NCI-H1048 (cell line): ENCODE data around the gene EP300.
A peak's percentile ranks its signal among the peaks of the same experiment; 100 is the strongest.
"Not testable (repeated sequence)": the region's sequence is repeated elsewhere in the genome, so short reads cannot be mapped to it uniquely, and the experiment has no call there.

Source experiments
- DNase-seq: peaks from one replicate; lab custom pipeline; 2025; lab: John Stamatoyannopoulos, UW

Gene EP300

DNA sequence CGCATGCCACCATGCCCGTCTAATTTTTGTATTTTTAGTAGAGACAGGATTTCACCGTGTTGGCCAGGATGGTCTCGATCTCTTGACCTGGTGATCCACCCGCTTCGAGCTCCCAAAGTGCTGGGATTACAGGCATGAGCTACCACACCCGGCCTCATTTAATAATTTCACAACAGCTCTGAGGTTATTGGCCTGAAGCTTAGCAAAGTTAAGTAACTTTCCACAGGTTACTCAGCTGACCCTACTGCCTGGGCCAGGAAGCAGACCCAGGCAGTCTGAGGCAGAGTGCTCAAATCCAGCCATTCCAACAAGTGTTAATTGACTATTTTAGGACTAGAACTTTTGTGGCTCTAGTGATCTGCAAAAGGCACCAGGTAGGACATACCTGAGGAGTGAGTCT is 60.5 kb downstream of the EP300 start:
- DNase-seq = no peak

GRCh38 chr22:41157083-41157482 is 64.7 kb downstream of the EP300 start:
- DNase-seq = no peak

DNA sequence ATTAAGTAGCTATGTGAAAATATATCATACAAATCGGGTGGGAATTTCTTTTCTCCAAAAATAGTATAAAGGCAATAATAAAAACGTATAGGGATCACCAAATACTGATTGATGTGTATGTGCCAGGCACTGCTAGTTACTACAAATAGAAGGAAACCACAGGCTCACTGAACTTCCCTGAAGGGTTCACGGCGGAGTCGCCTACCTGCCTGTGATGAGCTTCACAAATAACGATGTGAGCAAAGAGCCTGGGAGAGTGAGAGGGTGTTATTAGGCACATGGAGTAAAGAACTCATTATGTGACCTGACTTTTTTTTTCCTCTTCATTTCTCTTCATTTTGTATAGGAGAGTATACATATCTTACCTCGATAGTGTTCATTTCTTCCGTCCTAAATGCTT is 76.8 kb downstream of the EP300 start:
- DNase-seq = no peak

DNA sequence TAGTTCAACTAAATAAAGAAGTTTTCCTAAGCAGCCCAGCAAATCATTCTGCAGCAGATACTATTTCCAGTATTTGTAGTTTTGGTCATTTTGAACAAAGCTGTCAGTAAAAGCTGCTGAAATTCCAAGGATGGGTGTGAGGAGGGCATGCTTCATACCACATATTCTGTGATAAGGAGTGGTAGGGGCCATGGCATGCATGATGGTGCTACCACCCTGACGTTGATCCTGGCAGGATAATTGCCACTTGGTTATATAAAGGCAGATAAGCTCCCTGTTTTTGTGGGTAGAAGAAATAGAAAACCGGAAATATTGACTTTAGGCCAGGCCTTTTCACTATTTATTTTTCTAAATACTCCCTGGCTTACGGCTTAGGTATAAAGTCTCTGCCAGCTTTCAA is 79.6 kb downstream of the EP300 start:
- no peak for DNase-seq

- no peak for DNase-seq
Measured at GRCh38 chr22:41175546-41175945, 83.2 kb downstream of the EP300 start.

DNA sequence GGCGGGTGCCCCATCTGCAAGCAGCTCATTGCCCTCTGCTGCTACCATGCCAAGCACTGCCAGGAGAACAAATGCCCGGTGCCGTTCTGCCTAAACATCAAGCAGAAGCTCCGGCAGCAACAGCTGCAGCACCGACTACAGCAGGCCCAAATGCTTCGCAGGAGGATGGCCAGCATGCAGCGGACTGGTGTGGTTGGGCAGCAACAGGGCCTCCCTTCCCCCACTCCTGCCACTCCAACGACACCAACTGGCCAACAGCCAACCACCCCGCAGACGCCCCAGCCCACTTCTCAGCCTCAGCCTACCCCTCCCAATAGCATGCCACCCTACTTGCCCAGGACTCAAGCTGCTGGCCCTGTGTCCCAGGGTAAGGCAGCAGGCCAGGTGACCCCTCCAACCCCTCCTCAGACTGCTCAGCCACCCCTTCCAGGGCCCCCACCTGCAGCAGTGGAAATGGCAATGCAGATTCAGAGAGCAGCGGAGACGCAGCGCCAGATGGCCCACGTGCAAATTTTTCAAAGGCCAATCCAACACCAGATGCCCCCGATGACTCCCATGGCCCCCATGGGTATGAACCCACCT is 84.7 kb downstream of the EP300 start:
- DNase-seq = no peak

DNA sequence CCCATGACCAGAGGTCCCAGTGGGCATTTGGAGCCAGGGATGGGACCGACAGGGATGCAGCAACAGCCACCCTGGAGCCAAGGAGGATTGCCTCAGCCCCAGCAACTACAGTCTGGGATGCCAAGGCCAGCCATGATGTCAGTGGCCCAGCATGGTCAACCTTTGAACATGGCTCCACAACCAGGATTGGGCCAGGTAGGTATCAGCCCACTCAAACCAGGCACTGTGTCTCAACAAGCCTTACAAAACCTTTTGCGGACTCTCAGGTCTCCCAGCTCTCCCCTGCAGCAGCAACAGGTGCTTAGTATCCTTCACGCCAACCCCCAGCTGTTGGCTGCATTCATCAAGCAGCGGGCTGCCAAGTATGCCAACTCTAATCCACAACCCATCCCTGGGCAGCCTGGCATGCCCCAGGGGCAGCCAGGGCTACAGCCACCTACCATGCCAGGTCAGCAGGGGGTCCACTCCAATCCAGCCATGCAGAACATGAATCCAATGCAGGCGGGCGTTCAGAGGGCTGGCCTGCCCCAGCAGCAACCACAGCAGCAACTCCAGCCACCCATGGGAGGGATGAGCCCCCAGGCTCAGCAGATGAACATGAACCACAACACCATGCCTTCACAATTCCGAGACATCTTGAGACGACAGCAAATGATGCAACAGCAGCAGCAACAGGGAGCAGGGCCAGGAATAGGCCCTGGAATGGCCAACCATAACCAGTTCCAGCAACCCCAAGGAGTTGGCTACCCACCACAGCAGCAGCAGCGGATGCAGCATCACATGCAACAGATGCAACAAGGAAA is 85.4 kb downstream of the EP300 start:
- DNase-seq = no peak

- no peak for DNase-seq
Measured at GRCh38 chr22:41178425-41178975, 86.1 kb downstream of the EP300 start.

DNA sequence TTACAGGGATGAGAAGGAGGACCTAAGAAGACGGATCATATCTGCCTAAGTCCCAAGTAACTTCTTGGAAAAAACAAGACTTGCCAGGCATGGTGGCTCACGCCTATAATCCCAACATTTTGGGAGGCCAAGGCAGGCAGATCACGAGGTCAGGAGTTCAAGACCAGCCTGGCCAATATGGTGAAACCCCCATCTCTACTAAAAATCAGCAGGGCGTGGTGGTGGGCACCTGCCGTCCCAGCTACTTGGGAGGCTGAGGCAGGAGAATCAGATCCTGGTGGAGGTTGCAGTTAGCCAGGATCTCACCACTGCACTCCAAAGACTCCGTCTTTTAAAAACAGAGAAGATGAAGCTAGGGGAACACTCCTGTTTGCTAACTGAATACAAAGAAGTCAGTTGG is 88.0 kb downstream of the EP300 start:
- not testable (repeated sequence) for DNase-seq

DNA sequence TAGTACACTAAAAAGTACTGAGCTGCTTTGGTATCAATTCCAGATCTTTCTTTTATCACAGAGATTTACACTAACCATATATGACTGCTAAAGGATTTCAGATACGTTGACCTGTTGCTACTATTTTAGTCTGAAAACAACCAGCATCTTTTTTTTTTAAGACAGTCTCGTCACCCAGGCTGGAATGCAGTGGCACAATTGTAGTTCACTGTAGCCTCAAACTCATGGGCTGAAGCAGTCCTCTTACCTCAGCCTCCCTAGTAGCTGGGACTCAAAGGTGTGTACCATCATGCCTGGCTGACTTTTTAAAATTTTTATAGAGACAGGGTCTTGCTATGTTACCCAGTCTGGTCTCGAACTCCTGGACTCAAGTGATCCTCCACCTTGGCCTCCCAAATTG is 88.5 kb downstream of the EP300 start:
- DNase-seq = no peak

DNA sequence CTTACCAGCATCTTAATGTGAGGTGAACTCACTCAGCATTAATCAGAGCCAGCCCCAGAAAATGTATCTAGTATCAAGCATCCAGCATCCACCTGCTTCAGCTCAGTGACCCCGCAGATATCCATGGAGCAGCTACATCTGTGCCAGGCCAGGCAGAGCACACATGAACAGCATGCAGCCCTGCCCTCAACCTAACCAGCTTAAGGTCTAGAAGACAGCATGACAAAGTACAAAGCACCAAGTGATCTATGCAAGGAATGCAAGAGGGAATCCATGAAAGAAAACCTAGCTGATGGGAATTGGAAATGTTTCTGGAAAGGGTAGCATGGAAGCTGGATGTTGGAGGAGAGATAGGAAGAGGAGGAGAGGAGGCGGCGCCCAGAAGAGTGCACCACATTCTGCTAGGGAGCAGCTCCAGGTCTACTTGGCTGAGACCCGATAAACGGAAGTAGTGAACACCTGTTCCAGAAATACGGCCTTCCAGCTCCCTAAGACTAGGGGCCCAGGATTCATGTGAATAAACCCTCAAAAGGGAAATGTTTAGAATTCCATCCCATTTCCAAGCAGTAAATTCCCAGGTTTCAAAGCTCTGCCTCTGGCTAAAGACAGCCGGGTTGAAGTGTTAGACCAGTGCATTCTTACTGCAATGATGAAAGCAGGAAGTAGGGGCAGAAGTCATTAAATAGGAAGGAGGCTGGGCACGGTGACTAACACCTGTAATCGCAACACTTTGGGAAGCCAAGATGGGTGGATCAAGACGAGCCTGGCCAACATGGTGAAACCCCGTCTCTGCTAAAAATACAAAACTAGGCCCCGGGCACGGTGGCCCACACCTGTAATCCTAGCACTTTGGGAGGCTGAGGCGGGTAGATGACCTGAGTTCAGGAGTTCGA is 89.2 kb downstream of the EP300 start:
- DNase-seq = no peak

DNA sequence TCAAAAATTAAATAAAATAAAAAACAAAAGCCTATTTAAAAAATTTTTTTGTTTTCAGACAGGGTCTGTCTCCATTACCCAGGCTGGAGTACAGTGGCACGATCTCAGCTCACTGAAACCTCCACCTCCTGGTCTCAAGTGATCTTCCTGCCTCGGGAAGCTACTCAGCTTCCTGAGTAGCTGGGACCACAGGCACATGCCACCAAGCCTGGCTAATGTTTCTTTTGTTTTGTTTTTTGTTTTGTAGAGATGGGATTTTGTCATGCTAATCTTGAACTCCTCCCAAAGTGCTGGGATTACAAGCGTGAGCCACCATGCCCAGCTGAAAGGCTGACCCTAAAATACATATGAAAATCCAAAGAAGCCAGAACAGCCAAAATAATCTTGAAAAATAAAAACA is 92.3 kb downstream of the EP300 start:
- no peak for DNase-seq

- DNase-seq = no peak
Measured at GRCh38 chr22:41191467-41191866, 99.1 kb downstream of the EP300 start.

DNA sequence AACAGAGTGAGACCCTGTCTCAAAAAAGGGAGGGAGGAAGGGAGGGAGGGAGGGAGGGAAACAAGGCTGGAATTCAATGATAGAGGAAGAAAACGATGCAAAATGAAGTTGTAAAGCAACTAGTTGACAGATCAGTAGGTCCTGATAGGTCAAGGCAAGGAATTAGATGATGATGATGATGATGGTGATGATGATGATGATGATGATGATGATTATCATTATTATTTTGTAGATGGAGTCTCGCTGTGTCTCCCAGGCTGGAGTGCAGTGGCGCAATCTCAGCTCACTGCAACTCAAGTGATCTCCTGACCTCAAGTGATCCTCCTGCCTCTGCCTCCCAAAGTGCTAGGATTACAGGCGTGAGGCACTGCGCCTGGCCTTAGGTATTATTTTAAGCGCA is 101.4 kb downstream of the EP300 start:
- no peak for DNase-seq

DNA sequence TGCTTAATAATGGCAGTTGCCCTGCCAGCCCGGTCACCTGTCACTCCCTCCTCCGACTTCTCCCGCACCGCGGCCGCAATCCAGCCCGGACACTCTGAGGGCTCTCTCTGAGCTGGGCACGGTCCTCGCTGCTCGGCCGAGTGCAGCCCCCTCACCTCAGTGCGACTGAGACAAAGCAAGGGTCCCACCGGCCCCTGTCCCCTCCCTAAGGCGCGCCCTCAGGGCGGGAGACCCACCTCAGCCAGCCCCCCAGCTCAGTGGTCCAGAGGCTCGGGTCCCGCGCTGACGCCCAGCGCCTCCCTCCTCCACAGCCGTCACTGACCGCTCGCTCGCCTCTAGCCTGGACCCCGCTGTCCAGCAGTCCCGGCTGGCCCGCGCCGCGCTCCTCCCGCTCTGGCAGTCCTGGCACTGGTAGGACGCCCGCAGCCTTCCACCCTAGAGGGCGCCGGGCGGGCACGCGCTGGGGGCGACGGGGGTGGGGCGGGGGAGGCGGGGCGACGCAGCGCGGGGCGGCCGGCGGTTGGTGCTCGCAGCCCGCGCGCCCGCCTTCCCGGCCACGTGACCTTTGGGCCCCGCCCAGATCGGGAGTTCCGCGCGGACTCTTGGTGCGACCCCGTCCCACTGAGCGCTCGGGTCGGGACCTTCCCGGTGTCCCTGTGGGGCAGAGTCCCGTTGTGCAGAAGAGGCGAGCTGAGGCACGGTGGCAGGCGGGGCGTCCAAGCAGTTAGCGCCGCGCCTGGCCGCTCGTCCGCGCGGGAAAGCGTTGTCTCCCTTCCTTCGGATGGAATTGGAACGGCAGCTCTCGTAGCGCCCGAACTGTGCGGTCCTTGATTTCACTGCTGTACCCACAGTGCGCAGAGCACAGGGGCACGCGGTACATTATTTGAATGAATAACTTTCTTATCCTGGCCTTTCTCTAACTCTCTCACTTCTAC is 104.9 kb downstream of the EP300 start:
- peak; percentile 22 for DNase-seq

DNA sequence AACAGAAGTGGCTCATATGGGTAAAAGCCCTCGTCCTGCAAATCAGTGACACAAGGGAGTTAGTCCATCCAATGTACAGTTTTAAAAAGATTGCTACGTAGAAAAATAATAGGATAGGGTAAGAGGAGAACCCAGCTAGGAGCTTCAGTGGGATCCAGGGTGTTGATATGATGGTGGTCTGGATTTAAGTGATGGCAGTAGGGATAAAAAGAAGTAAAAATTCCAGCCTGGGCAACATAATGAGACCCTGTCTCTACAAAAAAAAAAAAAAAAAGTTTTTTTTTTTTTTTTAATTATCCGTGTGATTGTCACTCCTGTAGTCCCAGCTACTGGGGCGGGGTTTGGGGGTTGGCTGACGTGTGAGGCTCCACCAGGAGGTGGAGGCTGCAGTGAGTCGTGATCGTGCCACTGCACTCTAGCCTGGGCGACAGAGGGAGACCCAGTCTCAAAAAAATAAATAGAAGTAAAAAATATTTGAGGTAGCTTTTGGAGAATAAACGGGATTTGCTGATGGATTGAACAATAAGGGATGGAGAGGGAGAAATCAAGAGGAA is 105.7 kb downstream of the EP300 start:
- no peak for DNase-seq

DNA sequence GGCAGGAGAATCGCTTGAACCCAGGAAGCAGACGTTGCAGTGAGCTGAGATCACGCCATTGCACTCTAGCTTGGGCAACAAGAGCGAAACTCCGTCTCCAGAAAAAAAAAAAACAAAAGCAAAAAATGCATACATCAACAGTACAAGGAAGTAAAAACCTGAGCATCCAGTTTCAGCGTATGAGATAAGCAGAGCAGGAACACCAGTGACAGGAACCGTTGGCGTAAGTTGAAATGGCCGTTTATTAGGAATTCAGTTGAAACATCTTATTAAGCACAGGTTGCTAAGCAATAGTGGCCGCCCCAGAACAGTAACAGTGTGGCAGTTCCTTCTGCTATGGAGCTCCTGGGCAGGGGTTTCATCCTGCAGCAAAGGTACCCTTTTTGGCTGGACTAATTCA is 108.7 kb downstream of the EP300 start:
- no peak for DNase-seq

DNA sequence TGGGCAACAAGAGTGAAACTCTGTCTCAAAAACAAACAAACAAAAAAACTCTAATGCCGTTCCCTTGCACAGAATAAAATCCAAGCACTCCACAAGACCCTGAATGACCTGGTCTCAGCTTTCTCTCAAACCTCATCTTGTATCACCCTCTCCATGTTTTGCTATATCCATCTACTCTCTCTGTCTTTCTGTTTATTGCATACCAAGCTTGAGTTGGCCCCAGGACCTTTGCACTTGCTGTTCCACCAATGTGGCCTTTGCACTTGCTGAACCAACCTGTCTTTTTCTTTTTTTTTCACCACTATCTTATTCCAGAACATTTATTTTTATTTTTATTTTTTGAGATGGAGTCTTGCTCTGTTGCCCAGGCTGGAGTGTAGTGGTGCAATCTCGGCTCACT is 110.7 kb downstream of the EP300 start:
- DNase-seq = no peak

- DNase-seq = no peak
Measured at GRCh38 chr22:41204066-41204465, 111.7 kb downstream of the EP300 start.

DNA sequence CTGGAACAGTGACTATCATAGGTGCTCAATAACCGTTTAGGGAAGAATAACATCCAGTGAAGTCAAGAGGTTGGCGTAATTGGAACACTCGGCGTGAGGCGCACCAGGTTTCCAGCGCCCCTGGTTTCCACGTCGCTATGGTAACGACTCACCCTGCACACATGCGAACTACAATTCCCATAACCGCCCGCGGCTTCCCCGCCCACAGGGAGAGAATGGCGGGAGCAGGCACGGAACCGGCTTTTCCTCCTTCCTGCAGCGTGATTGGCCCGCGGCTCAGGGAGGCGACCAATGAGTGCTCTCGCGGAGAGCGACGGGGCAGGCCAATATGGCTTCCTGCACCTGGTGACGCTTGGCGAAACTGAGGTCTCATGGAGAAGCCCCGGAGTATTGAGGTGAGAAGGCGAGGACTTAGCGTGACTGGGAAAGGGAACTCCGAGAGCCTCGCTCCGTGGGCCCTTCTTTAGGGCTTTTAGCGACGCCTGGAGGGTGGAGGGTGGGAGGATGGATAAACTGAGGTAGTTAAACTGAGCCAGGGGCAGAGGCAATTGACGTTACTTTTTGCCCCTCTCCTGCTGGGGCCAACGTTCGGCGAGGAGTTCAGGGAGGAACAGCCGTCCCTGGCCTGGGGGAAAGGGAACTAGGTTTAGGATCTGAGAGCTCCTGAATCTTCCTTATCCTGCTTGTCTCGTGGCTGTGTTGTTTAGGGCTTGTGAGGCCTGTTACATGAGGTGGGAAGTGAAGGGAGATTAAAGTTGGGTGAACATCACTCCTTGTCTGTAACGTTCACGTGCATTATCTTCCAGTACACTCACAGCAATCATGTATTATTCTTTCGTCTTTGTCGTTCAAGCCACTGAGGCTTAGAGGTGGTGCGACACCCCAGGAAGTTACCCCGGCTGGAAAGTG is 112.9 kb downstream of the EP300 start, which contains the start of gene L3MBTL2:
TSS of gene L3MBTL2 (plus strand) at position 321 of the 909 bp plus-strand sequence. CDS start at position 372, 51 bp downstream.
- DNase-seq = peak; percentile 97
